ENCODE data around the gene F10. TPM values are rescaled to one million over a fixed set of nuclear protein-coding genes. Genes with fewer than 3 reads are reported as not detected.

The F10 gene
- total and polyA plus RNA-seq, 2 of the 13 experiments (the other 11 are each of a cell fraction or from before 2014, with no cell fraction given): 58.4 to 237 TPM

DNA sequence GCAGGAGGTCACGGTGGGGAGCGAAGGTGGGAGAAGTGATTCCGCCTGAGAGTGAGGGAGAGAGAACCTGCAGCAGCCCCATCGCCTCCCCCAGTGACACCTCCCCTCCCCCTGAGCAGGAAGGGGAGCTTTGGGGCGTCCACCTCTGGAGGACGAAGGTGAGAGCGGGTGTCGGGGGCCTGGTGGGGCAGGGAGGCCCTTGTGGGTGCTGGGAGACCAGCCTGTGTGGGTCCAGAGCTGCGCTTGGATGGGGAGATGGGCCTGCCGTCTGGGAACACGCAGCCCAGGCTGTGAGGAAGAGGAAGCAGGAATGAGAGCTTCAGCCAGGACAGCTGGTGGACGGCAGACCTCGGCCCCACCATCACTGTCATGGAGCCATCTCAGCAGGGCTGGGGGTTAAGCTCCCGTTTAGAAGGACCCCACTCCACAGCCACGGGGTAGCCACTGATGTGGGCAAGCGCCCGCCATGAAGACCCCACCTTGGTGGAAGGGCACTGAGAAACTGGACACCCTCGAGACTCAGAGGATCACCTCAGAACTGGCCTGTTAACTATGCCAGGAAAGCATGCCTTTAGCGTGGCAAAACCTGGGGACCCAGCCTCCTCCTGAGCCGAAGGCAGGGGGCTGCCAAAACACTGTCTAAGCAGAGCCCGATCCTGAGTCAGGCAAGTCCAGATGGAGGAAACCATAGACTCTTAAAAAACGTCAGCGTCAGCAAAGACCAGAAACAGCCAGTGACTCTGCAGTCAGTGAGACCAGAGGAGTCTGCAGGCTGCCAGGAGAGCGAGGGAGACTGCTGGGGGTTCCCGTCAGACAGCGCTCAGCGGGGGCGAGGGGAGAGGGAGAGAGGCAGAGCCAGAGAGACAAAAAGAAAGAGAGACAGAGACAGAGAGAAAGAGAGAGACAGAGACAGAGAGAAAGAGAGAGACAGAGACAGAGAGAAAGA is 29.4 kb downstream of the F10 start (continued):
- TF ChIP-seq SNAPC4 (CRISPR knock-in tag; IDR thresholded peaks at IDR 0.05): 0 out of 2 replicates have a peak, but pooled peaks have one; percentile 43

GRCh38 chr13:113152691-113152983 is 30.0 kb downstream of the F10 start:
- Histone ChIP-seq H3K4me1 (ENCODE audit: insufficient read depth, low read length) (peaks cover 81% of the 10 kb centered on the region), H3K9ac (ENCODE audit: insufficient read depth, low read depth, low read length) (peak overlapping the region; percentile 93), H3K79me2 (ENCODE audit: insufficient read depth, low read length) (peaks cover 32% of the 10 kb centered on the region), H4K20me1 (ENCODE audit: insufficient read depth, low read length) (no peaks in the 10 kb centered on the region), H3K27me3 (ENCODE audit: control insufficient read depth in 1 of 2, insufficient read depth in 2 of 2, low read length in 2 of 2) (no peaks in the 10 kb centered on the region), H3K9me3 (ENCODE audit: low read length) (0 out of 2 replicates have a peak, but pooled peaks cover 5% of the 10 kb centered on the region), H3K4me2 (ENCODE audit: low read depth, low read length) (peak overlapping the region; percentile 88), H3K4me3 (replicated peaks in 1 of 3; ENCODE audit: insufficient read depth in 1 of 3, low read depth in 2 of 3, low read length in 3 of 3) (peak overlapping the region; percentile 69 to 81 (median 76)), H2AFZ (ENCODE audit: low read length) (no peak overlapping the region), H3K27ac (ENCODE audit: extremely low read length, insufficient read depth, low read length) (peak overlapping the region; percentile 92), H3K36me3 (replicated peaks in 1 of 2; ENCODE audit: control insufficient read depth in 1 of 2, insufficient read depth in 2 of 2, low read length in 2 of 2) (peaks cover 0 to 2% of the 10 kb centered on the region in 2 experiments; a peak in 2 of 5 replicates)
- CTCF ChIA-PET (ENCODE audit: low intra/inter-chr PET ratio, low total read pairs): no interaction called here
- in situ Hi-C loops (cut with HindIII; ENCODE audit: extremely low pct_ligation_motif_present, low pct_unique_long_range_greater_than_20kb): no loop called here
- ATAC-seq (no peak), FAIRE-seq (no peak), DNase-seq (ENCODE audit: low spot score) (peak; percentile 36)
- no TSS peak for BruUV-seq (replicated peaks)
- intact Hi-C loops (cut with micrococcal nuclease; ENCODE audit: unreplicated experiment): no loop called here
- 42% methylated on average over 2 of the region's 2 CpGs for WGBS (ENCODE audit: low lambda C conversion rate)
- POLR2A ChIA-PET: interaction anchor here (1.0 kb wide), 1 partner anchor 31 kb away, joined by 9 read pairs; no protein-coding TSS in a partner anchor
- TF ChIP-seq, protein P1, sequence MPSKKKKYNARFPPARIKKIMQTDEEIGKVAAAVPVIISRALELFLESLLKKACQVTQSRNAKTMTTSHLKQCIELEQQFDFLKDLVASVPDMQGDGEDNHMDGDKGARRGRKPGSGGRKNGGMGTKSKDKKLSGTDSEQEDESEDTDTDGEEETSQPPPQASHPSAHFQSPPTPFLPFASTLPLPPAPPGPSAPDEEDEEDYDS (CRISPR knock-in tag; IDR thresholded peaks at IDR 0.05): peak; percentile 48; the same call in 1 of the 2 replicates
- TF ChIP-seq, protein P2, sequence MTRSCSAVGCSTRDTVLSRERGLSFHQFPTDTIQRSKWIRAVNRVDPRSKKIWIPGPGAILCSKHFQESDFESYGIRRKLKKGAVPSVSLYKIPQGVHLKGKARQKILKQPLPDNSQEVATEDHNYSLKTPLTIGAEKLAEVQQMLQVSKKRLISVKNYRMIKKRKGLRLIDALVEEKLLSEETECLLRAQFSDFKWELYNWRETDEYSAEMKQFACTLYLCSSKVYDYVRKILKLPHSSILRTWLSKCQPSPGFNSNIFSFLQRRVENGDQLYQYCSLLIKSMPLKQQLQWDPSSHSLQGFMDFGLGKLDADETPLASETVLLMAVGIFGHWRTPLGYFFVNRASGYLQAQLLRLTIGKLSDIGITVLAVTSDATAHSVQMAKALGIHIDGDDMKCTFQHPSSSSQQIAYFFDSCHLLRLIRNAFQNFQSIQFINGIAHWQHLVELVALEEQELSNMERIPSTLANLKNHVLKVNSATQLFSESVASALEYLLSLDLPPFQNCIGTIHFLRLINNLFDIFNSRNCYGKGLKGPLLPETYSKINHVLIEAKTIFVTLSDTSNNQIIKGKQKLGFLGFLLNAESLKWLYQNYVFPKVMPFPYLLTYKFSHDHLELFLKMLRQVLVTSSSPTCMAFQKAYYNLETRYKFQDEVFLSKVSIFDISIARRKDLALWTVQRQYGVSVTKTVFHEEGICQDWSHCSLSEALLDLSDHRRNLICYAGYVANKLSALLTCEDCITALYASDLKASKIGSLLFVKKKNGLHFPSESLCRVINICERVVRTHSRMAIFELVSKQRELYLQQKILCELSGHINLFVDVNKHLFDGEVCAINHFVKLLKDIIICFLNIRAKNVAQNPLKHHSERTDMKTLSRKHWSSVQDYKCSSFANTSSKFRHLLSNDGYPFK (CRISPR knock-in tag; IDR thresholded peaks at IDR 0.05; ENCODE audit: borderline replicate concordance): no peak
- no peak for TF ChIP-seq CBX1 (IDR thresholded peaks at IDR 0.05; ENCODE audit: low read depth)
- no peak for TF ChIP-seq ZNF792 (CRISPR knock-in tag; IDR thresholded peaks at IDR 0.05)
- no peak for TF ChIP-seq BORCS8-MEF2B (CRISPR knock-in tag; IDR thresholded peaks at IDR 0.05)
- TF ChIP-seq ATF7 (IDR thresholded peaks at IDR 0.05): 0 out of 2 replicates have a peak, but pooled peaks have one; percentile 20
- no peak for TF ChIP-seq ATF7 (CRISPR knock-in tag; IDR thresholded peaks at IDR 0.05)
- no peak for TF ChIP-seq DR1 (CRISPR knock-in tag; IDR thresholded peaks at IDR 0.05)
- TF ChIP-seq ZSCAN22 (CRISPR knock-in tag; IDR thresholded peaks at IDR 0.05): no peak
- no peak for TF ChIP-seq ASH2L (IDR thresholded peaks at IDR 0.05; ENCODE audit: insufficient read length, low read depth, low read length)
